GM18505 (cell line): ENCODE results near the gene DPH6.

Experiments
- ATAC-seq: cut with Tn5 transposase; IDR thresholded peaks from one replicate; pipeline ENCODE4 v1.9.1; 2021; ENCODE audit not compliant: unreplicated experiment
- POLR2A ChIP-seq: IDR thresholded peaks from 4 replicates; pipeline ENCODE4 v1.6.1; 2011; ENCODE audit warnings: borderline replicate concordance; ENCODE audit not compliant: insufficient read depth, insufficient read length; ENCODE audit errors: extremely low read depth

The DPH6 gene

GRCh38 chr15:35557012-35557411 lies 11.0 kb upstream of the DPH6 start:
- TF ChIP-seq POLR2A = no peak
- no peak for ATAC-seq

GRCh38 chr15:35555244-35555643 lies 9.3 kb upstream of the DPH6 start:
- no peak for ATAC-seq

GRCh38 chr15:35550957-35551356 lies 5.0 kb upstream of the DPH6 start:
- ATAC-seq = no peak
- no peak for TF ChIP-seq POLR2A

More at GRCh38 chr15:35555244-35555643, 9.3 kb upstream of the DPH6 start:
- TF ChIP-seq POLR2A = no peak

GRCh38 chr15:35549567-35549966 lies 3.6 kb upstream of the DPH6 start:
- ATAC-seq = no peak
- no peak for TF ChIP-seq POLR2A

GRCh38 chr15:35548435-35548834 lies 2.5 kb upstream of the DPH6 start:
- no peak for TF ChIP-seq POLR2A
- ATAC-seq = no peak

GRCh38 chr15:35547775-35548364 lies 1.9 kb upstream of the DPH6 start:
- ATAC-seq = no peak
- no peak for TF ChIP-seq POLR2A

GRCh38 chr15:35546511-35547381 lies 781 bp upstream of the DPH6 start:
- ATAC-seq = no peak
- TF ChIP-seq POLR2A = no peak

- peak; percentile 2 for ATAC-seq
- no peak for TF ChIP-seq POLR2A
Measured at GRCh38 chr15:35545316-35545823, 595 bp downstream of the DPH6 start.

- TF ChIP-seq POLR2A = no peak
- no peak for ATAC-seq
Measured at GRCh38 chr15:35540885-35541284, 5.1 kb downstream of the DPH6 start.

GRCh38 chr15:35540021-35540420 lies 5.9 kb downstream of the DPH6 start:
- ATAC-seq = no peak
- TF ChIP-seq POLR2A = no peak

- ATAC-seq = no peak
- TF ChIP-seq POLR2A = no peak
Measured at GRCh38 chr15:35535365-35535916, 10.5 kb downstream of the DPH6 start.

GRCh38 chr15:35533130-35534110 lies 12.5 kb downstream of the DPH6 start:
- ATAC-seq = no peak
- no peak for TF ChIP-seq POLR2A

GRCh38 chr15:35530698-35531097 lies 15.3 kb downstream of the DPH6 start:
- TF ChIP-seq POLR2A = no peak

More at GRCh38 chr15:35530698-35531097, 15.3 kb downstream of the DPH6 start:
- no peak for ATAC-seq
